HEK293 (cell line): Measurements from ENCODE around the gene MGMT.

ENCODE experiments used
- AEBP2 ChIP-seq: fragments of 450-650 bp; formaldehyde crosslinking; IDR thresholded peaks from 2 replicates; pipeline ENCODE4 v1.5.1; 2016; ENCODE audit warnings: missing biosample characterization, missing genetic modification characterization, borderline replicate concordance
- ELK4 ChIP-seq: IDR thresholded peaks from 2 replicates; pipeline ENCODE4 v1.6.1; 2011; ENCODE audit warnings: mild to moderate bottlenecking, low read depth, low read length, borderline replicate concordance
- GLI2 ChIP-seq: fragments of 450-650 bp; formaldehyde crosslinking; IDR thresholded peaks from 2 replicates; pipeline ENCODE4; 2017; ENCODE audit warnings: missing biosample characterization, missing genetic modification characterization, low read depth, borderline replicate concordance
- HIC1 ChIP-seq: fragments of 450-650 bp; formaldehyde crosslinking; IDR thresholded peaks from 2 replicates; pipeline ENCODE4 v1.5.1; 2016; ENCODE audit warnings: missing biosample characterization, missing genetic modification characterization
- KLF1 ChIP-seq: fragments of 450-650 bp; formaldehyde crosslinking; IDR thresholded peaks from 2 replicates; pipeline ENCODE4 v1.5.1; 2016; ENCODE audit warnings: missing biosample characterization, missing genetic modification characterization
- PATZ1 ChIP-seq: fragments of 450-650 bp; formaldehyde crosslinking; IDR thresholded peaks from 2 replicates; pipeline ENCODE4 v1.5.1; 2016; ENCODE audit warnings: missing biosample characterization, missing genetic modification characterization
- PRDM10 ChIP-seq: fragments of 450-650 bp; formaldehyde crosslinking; IDR thresholded peaks from 2 replicates; pipeline ENCODE4 v1.5.1; 2016; ENCODE audit warnings: missing biosample characterization, missing genetic modification characterization
- SETDB1 ChIP-seq: IDR thresholded peaks from one replicate; pipeline ENCODE4 v1.6.1; 2017; ENCODE audit warnings: mild to moderate bottlenecking, low read length, moderate library complexity, mixed read lengths; ENCODE audit not compliant: insufficient read length
- ZBTB1 ChIP-seq: fragments of 450-650 bp; formaldehyde crosslinking; IDR thresholded peaks from 2 replicates; pipeline ENCODE4 v1.5.1; 2016; ENCODE audit warnings: missing biosample characterization, missing genetic modification characterization
- ZBTB10 ChIP-seq: fragments of 450-650 bp; formaldehyde crosslinking; IDR thresholded peaks from 2 replicates; pipeline ENCODE4 v1.5.1; 2016; ENCODE audit warnings: missing biosample characterization, missing genetic modification characterization
- ZEB2 ChIP-seq: fragments of 450-650 bp; formaldehyde crosslinking; IDR thresholded peaks from 2 replicates; pipeline ENCODE4 v1.5.1; 2016; ENCODE audit warnings: missing biosample characterization, missing genetic modification characterization
- ZNF114 ChIP-seq: fragments of 450-650 bp; formaldehyde crosslinking; IDR thresholded peaks from 2 replicates; pipeline ENCODE4 v1.5.0; 2017; ENCODE audit warnings: missing biosample characterization, missing genetic modification characterization
- ZNF202 ChIP-seq: fragments of 450-650 bp; formaldehyde crosslinking; IDR thresholded peaks from 2 replicates; pipeline ENCODE4 v1.5.1; 2016; ENCODE audit warnings: missing biosample characterization, missing genetic modification characterization, borderline replicate concordance
- ZNF211 ChIP-seq: fragments of 450-650 bp; formaldehyde crosslinking; IDR thresholded peaks from 2 replicates; pipeline ENCODE4 v1.5.1; 2016; ENCODE audit warnings: low read depth, missing biosample characterization, missing genetic modification characterization
- ZNF266 ChIP-seq: fragments of 450-650 bp; formaldehyde crosslinking; IDR thresholded peaks from 2 replicates; pipeline ENCODE4 v1.5.1; 2016; ENCODE audit warnings: missing biosample characterization, missing genetic modification characterization, low read depth
- ZNF341 ChIP-seq: fragments of 450-650 bp; formaldehyde crosslinking; IDR thresholded peaks from 2 replicates; pipeline ENCODE4; 2016; ENCODE audit warnings: low read depth, missing biosample characterization, missing genetic modification characterization
- ZNF350 ChIP-seq: fragments of 450-650 bp; formaldehyde crosslinking; IDR thresholded peaks from 2 replicates; pipeline ENCODE4 v1.5.0; 2017; ENCODE audit warnings: missing biosample characterization, mild to moderate bottlenecking, missing genetic modification characterization
- ZNF362 ChIP-seq: fragments of 450-650 bp; formaldehyde crosslinking; IDR thresholded peaks from 2 replicates; pipeline ENCODE4 v1.5.1; 2016; ENCODE audit warnings: missing biosample characterization, missing genetic modification characterization
- ZNF521 ChIP-seq: fragments of 450-650 bp; formaldehyde crosslinking; IDR thresholded peaks from 2 replicates; pipeline ENCODE4 v1.5.1; 2017; ENCODE audit warnings: missing biosample characterization, mild to moderate bottlenecking, missing genetic modification characterization
- ZNF560 ChIP-seq: fragments of 450-650 bp; formaldehyde crosslinking; IDR thresholded peaks from 2 replicates; pipeline ENCODE4 v1.5.1; 2017; ENCODE audit warnings: missing biosample characterization, missing genetic modification characterization, borderline replicate concordance
- ZNF707 ChIP-seq: fragments of 450-650 bp; formaldehyde crosslinking; IDR thresholded peaks from 2 replicates; pipeline ENCODE4 v1.5.1; 2016; ENCODE audit warnings: missing biosample characterization, missing genetic modification characterization
- ZSCAN4 ChIP-seq: fragments of 450-650 bp; formaldehyde crosslinking; IDR thresholded peaks from 2 replicates; pipeline ENCODE4 v1.5.1; 2017; ENCODE audit warnings: missing biosample characterization, missing genetic modification characterization

Gene MGMT

GRCh38 chr10:129525401-129525801 is 58.4 kb downstream of the MGMT start (continued):
- TF ChIP-seq PATZ1 (tag by site-specific recombination) (peak; percentile 63), ZNF521 (no peak), SETDB1 (no peak), HIC1 (tag by site-specific recombination) (peak; percentile 64; the same call in 1 of the 2 replicates), ZBTB10 (tag by site-specific recombination) (no peak), ZNF341 (tag by site-specific recombination) (no peak), KLF1 (tag by site-specific recombination) (peak; percentile 55), ZNF202 (tag by site-specific recombination) (no peak), ZNF362 (tag by site-specific recombination) (no peak; the same call in 1 of the 2 replicates), ZBTB1 (no peak), ELK4 (no peak), ZNF266 (tag by site-specific recombination) (no peak), AEBP2 (tag by site-specific recombination) (no peak), ZNF114 (tag by site-specific recombination) (no peak), ZSCAN4 (tag by site-specific recombination) (peak; percentile 38; the same call in 1 of the 2 replicates), GLI2 (peak; percentile 84; the same call in 1 of the 2 replicates), PRDM10 (tag by site-specific recombination) (no peak), ZNF560 (tag by site-specific recombination) (no peak), ZEB2 (tag by site-specific recombination) (peak; percentile 75), ZNF211 (tag by site-specific recombination) (no peak), ZNF707 (tag by site-specific recombination) (no peak), ZNF350 (tag by site-specific recombination) (no peak)
